ENCODE results near the gene AUNIP. TPM values are rescaled to one million over a fixed set of nuclear protein-coding genes. Genes with fewer than 3 reads are reported as not detected.
"Not testable (repeated sequence)": the region's sequence is repeated elsewhere in the genome, so short reads cannot be mapped to it uniquely, and the experiment has no call there.

The AUNIP gene
- total RNA-seq, 1 donor from 2014 or later, result 6.2 TPM

DNA sequence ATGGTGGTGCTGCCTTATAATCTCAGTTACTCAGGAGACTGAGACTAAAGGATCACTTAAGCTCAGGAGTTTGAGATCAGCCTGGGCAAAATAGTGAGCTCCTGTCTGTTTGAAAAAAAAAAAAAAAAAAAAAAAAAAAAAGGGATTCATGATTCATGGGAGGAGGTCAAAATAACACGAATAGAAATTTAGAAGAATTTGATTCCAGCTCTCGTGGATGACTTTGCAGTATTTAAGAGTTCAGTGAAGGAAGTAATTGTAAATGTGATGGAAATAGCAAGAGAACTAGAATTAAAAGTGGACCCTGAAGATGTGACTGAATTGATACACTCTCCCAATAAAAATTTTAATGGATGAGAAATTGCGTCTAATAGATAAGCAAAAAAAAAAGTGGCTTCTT, 15.8 kb downstream of the AUNIP start:
- no peak for DNase-seq (ENCODE audit: low read depth)
- TF ChIP-seq, protein P1, sequence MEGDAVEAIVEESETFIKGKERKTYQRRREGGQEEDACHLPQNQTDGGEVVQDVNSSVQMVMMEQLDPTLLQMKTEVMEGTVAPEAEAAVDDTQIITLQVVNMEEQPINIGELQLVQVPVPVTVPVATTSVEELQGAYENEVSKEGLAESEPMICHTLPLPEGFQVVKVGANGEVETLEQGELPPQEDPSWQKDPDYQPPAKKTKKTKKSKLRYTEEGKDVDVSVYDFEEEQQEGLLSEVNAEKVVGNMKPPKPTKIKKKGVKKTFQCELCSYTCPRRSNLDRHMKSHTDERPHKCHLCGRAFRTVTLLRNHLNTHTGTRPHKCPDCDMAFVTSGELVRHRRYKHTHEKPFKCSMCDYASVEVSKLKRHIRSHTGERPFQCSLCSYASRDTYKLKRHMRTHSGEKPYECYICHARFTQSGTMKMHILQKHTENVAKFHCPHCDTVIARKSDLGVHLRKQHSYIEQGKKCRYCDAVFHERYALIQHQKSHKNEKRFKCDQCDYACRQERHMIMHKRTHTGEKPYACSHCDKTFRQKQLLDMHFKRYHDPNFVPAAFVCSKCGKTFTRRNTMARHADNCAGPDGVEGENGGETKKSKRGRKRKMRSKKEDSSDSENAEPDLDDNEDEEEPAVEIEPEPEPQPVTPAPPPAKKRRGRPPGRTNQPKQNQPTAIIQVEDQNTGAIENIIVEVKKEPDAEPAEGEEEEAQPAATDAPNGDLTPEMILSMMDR (conservative IDR thresholded peaks at IDR 0.05; ENCODE audit: low read depth, low read length), result no peak
- H3K4me3 ChIP-seq (ENCODE audit: low read depth, low read length), result no peak overlapping the region

DNA sequence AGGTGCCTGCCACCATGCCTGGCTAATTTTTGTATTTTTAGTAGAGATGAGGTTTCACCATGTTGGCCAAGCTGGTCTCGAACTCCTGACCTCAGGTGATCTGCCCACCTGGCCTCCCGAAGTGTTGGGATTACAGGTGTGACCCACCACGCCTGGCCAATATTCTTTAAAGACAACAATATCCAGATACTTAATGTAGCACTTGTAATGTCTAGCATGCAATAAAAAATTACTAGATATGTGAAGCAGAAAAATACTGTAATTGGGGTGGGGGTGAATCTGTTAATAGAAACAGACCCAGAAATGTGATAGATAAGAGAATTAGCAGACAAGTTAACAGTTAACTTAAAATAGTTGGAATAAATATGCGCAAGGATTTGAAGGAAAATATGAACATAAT, 19.4 kb downstream of the AUNIP start:
- DNase-seq (ENCODE audit: low read depth); H3K4me3 ChIP-seq (ENCODE audit: low read depth, low read length): not testable (repeated sequence)

DNA sequence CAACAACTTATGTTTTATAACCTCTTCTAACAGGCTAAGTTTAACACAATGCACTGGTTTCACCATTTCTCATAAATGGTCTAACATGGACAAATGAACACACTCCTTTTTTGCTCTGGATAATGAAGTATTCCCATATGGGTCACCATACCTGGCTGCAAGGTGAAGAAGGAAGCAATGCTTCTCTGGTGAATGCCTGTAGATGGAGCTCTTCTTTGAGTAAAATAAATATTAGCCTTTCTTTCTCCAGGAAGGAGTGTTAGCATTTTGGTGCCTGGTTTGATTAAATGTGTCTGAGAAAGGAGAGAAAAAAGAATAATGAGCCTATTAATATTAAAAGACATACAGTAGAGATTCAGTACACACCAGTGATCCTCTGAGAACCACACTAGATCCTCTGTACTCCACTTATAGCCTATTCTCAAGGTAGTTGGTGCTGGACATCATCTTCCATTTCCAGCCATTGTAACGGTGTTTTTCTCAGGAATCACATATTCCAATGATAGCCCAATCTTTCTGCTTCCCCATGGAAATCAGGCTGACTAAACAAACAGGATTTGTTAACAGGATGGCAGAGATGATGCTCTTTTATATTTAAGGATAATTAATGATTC, 21.9 kb downstream of the AUNIP start:
- DNase-seq (ENCODE audit: low read depth), result no peak
- no peak overlapping the region for H3K4me3 ChIP-seq (ENCODE audit: low read depth, low read length)
- TF ChIP-seq, protein P1 (conservative IDR thresholded peaks at IDR 0.05; ENCODE audit: low read depth, low read length), result peak; percentile 76

DNA sequence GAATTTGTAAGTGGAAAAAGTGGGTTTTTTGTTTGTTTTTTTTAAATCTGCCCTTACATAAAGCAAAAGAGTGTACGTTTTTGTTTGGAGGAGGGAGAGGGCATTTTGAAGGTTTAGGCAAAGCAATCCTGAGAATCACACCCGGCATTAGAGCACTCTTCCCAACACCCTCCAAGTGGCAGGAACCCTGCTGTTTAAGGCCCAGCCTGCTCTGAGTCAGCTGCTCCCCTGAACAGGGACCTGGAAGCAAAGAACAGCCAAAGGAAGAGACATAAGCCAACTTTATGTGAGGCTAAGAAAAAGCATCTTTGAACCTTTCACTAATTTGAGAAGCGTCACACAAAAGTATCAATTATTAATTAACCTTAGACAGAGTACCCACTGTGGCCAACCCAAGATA, 22.6 kb downstream of the AUNIP start:
- TF ChIP-seq, protein P1 (conservative IDR thresholded peaks at IDR 0.05; ENCODE audit: low read depth, low read length), result no peak
- DNase-seq (ENCODE audit: low read depth), result no peak
- no peak overlapping the region for H3K4me3 ChIP-seq (ENCODE audit: low read depth, low read length)

DNA sequence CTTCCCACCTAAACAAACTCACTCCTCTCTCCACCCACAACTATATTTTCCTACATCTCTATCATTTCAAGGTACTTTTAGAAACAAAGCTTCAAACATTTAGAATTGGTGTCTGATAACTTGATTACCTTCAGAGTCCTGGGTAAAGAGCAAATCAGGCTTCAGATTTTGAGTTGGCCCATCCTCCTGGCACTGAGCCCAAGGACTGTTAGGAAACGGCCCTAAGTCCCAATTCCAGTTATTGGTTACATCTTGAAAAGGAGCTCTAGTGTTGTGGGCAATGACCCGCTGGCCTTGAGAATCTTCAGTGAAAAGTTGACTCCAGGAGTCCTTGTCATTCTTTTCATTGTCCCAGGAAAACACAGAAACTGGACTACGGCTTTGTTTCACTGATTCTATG, 24.4 kb downstream of the AUNIP start:
- no peak overlapping the region for H3K4me3 ChIP-seq (ENCODE audit: low read depth, low read length)
- TF ChIP-seq, protein P1 (conservative IDR thresholded peaks at IDR 0.05; ENCODE audit: low read depth, low read length), result no peak
- no peak for DNase-seq (ENCODE audit: low read depth)

DNA sequence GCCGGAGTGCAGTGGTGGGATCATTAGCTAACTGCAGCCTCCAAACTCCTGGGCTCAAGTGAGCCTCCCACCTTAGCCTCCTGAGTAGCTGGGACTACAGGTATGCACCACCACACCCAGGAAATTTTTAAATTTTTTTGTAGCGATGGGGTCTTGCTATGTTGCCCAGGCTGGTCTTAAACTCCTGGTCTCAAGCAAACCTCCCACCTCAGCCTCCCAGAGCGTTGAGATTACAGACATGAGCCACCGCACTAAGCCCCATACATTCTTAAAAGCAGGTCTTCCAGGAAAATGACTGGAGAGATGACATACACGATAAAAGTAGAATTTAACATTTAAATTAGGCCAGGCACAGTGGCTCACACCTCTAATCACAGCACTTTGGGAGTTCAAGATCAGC, 26.1 kb downstream of the AUNIP start:
- TF ChIP-seq, protein P1 (conservative IDR thresholded peaks at IDR 0.05; ENCODE audit: low read depth, low read length), result no peak
- H3K4me3 ChIP-seq (ENCODE audit: low read depth, low read length), result no peak overlapping the region
- DNase-seq (ENCODE audit: low read depth), result no peak

DNA sequence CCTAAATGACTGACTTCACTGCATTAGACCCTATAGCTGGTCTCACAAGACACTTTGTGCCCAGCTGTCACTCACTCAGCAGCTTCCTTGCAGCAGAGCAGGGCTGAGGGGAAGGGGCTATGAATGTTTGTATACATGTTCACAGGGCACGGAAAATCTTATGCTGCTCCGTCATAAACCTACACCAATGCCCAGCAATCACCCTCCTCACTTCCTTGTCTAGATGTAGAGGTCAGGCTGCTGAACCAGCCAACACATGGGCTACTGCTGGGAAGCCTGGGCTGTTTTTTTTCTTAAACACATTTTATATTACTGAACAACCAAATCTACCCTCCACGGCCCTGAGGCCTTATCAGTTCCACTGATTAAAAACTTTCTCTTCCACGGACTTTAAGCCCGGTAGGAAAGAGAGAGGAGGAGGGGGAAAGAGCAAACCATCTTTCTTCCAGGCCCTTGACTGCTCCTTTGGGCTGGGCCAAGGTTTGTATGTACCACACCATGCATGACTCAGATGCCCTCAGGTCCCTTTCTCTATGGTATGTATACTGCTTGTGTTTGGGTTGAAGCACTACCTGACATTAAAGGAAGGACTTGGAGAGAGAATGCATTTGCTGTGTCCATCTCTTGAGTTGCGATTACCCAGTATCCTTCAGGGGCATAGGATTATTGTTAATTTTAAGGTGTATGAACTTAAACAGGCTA, 26.8 kb downstream of the AUNIP start:
- no peak overlapping the region for H3K4me3 ChIP-seq (ENCODE audit: low read depth, low read length)
- TF ChIP-seq, protein P1 (conservative IDR thresholded peaks at IDR 0.05; ENCODE audit: low read depth, low read length), result no peak
- no peak for DNase-seq (ENCODE audit: low read depth)
